Ovary (tissue), 9 donors: Measurements from ENCODE around the gene COL27A1. TPM values are rescaled to one million over a fixed set of nuclear protein-coding genes. Genes with fewer than 3 reads are reported as not detected.
A peak's percentile ranks its signal among the peaks of the same experiment; 100 is the strongest.

Experiments used
- DNase-seq, 5 donors: peaks; one replicate each; pipeline ENCODE4 v3.0.0-alpha.2; 2019 to 2020
- H3K27ac ChIP-seq, 2 donors: fragments of 200-600 bp; one replicate each; pipeline versions ENCODE4 v1.5.1 to v1.8.0; 2019 to 2022
- H3K27me3 ChIP-seq: fragments of 200-600 bp; one replicate; pipeline ENCODE4 v1.8.0; 2022
- H3K36me3 ChIP-seq: fragments of 200-600 bp; sonication (generic); one replicate; pipeline ENCODE4 v1.5.1; 2019
- H3K4me1 ChIP-seq: one replicate; pipeline ENCODE4 v1.8.1; 2013; ENCODE audit warnings: mild to moderate bottlenecking, moderate library complexity; ENCODE audit not compliant: insufficient read depth
- H3K4me3 ChIP-seq: fragments of 200-600 bp; sonication (generic); one replicate; pipeline ENCODE4 v1.5.1; 2017
- H3K9me3 ChIP-seq, 2 donors: fragments of 200-600 bp in 1 of 2; sonication (generic) in 1 of 2; one replicate each; pipeline versions ENCODE4 v1.5.1 to v1.8.1; 2013 to 2019; ENCODE audit warnings: mild to moderate bottlenecking in 1 of 2, moderate library complexity in 1 of 2
- CTCF ChIP-seq, 3 donors: fragments of 450-650 bp in 2 of 3; fragments of 200-600 bp in 1 of 3; IDR thresholded peaks; one replicate each; pipeline versions ENCODE4 v1.5.1 to v1.8.0; 2016 to 2022; ENCODE audit warnings: antibody characterized with exemption in 3 of 3, mild to moderate bottlenecking in 1 of 3
- EP300 ChIP-seq: sonication (generic); formaldehyde crosslinking; IDR thresholded peaks from one replicate; pipeline ENCODE4 v1.6.1; 2017; ENCODE audit warnings: antibody characterized with exemption
- POLR2A ChIP-seq: fragments of 450-650 bp; IDR thresholded peaks from one replicate; pipeline ENCODE4 v1.6.1; 2017; ENCODE audit warnings: antibody characterized with exemption, mild to moderate bottlenecking, moderate library complexity
- WGBS, 3 donors: extraction: QIAGEN DNeasy Blood & Tissue Kit in 1 of 3; methylation state at CpG; one replicate each; pipeline versions ENCODE4 v1.1.5 to v1.1.7; 2013 to 2017; 5-methylcytosine and 5-hydroxymethylcytosine counted together
- intact Hi-C, 4 donors: fragments of 100-400 bp; cut with DNase I; formaldehyde crosslinking; loops; one replicate each; pipeline versions ENCODE4 v1.11.0 to v1.15.1; 2022 to 2023
- polyA plus RNA-seq, 2 donors: library from polyadenylated mRNA; stranded (reverse); fragments of 200-250 nt in 1 of 2; fragments of 350-450 nt in 1 of 2; fragmentation: Illumina TruSeq in 1 of 2; extraction: RNeasy Lipid Tissue Mini Kit (QIAGEN cat#74804) in 1 of 2; gene quantifications; one replicate each; pipeline ENCODE4 v1.2.3, GENCODE V29; 2013 to 2014
- total RNA-seq, 7 donors: library from RNA; depleted of rRNA in 2 of 7; stranded (reverse); fragments of >200 nt in 2 of 7; fragmentation: NEBNext Ultra II Directional in 3 of 7; extraction: Animal tissue kit (Norgen Biotek cat#: 25700) in 3 of 7; gene quantifications; one replicate each; pipeline versions ENCODE4 v1.1.0 to v1.2.4, GENCODE V29; 2016 to 2023
- donor health status: DM: no; HTN: no; CAD: no; lungs with moderate emphysema.
- donor health status: DM: no; HTN: no; CAD: no.
- donor health status: Bipolar disorder and iron deficiency.
- donor health status: DM: yes; HTN: yes; CAD: no.
- donor health status: DM: no; HTN: no; CAD: no.
- donor health status: DM: yes; HTN: yes; CAD: no.

The COL27A1 gene
- total and polyA plus RNA-seq, 9 donors: 5.2 to 91.2 (median 16.8) TPM

GRCh38 chr9:114309096-114309495 is 153.8 kb downstream of the COL27A1 start:
- H3K27me3 ChIP-seq: no peaks in the 10 kb centered on the region
- intact Hi-C loops: no loop called here
- 89% methylated on average over 13 of the region's 13 CpGs for WGBS, 3 donors
- H3K36me3 ChIP-seq: no peaks in the 10 kb centered on the region
- no peak for TF ChIP-seq EP300
- no peak for TF ChIP-seq POLR2A
- no peak for TF ChIP-seq CTCF (IDR thresholded peaks at IDR 0.05)
- H3K4me1 ChIP-seq: peaks cover 6% of the 10 kb centered on the region
- no peak overlapping the region for H3K4me3 ChIP-seq
- no peaks in the 10 kb centered on the region for H3K9me3 ChIP-seq
- H3K27ac ChIP-seq: no peak overlapping the region
- DNase-seq: peak in 4 of 5 donors; percentile 5 to 23 (median 10)

- intact Hi-C loops: no loop called here
- H3K4me1 ChIP-seq: peaks cover 4% of the 10 kb centered on the region
- H3K27me3 ChIP-seq: no peaks in the 10 kb centered on the region
- no peak for TF ChIP-seq POLR2A
- no peak for TF ChIP-seq CTCF (IDR thresholded peaks at IDR 0.05)
- TF ChIP-seq EP300: no peak
- H3K27ac ChIP-seq: no peak overlapping the region
- H3K9me3 ChIP-seq: no peaks in the 10 kb centered on the region
- 84 to 87% (median 85%) methylated on average over 22 of the region's 22 CpGs for WGBS, 3 donors
- H3K36me3 ChIP-seq: no peaks in the 10 kb centered on the region
- peak in 4 of 5 donors; percentile 7 to 31 (median 12) for DNase-seq
- no peak overlapping the region for H3K4me3 ChIP-seq
Measured at GRCh38 chr9:114310471-114311450, 155.4 kb downstream of the COL27A1 start.

DNA sequence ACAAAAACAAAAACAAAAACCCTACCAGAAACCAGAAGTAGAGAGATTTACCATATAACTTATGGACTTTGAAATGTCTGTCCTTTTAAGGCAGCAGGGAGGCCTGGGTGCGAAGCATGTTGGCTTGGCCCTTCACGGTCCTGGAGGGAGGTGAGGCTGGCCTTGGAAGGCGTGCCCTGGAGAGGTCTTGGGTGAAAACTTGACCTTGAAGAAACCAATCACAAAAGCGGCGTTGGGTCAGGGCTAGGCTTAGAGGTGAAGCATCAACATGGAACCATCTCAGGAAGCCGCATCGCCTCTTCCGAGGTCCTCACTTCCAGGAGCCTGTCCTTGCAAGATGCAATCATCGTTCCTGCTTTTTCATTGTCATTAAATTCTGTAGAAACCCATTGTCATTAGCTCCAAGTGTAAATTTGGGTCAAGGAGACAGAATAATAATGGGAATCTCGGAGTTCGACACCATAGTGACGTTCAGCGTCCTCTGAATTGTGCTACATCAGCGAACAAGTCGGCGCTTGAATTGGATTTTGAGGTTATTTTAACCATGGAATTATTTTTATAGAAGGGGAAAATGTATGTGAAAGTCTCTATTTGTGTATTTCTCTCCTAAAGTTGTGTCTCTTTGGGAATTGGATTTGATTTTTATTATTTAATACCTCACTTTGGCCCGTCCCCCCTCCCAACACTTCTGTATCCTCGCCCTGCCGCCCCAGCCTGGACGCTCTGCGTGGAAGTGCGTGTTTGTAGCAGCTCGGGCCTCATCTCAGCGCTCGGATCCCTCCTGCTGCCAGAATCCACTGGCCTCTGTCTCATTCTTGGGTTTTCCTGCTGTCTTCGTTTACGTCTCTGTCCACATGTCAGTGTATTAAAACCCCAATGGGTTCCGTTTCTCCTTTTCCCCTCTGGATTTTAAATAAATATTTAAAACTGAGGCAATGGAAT is 156.5 kb downstream of the COL27A1 start:
- 90 to 91% (median 91%) methylated on average over 28 of the region's 28 CpGs for WGBS, 3 donors
- intact Hi-C loops: no loop called here
- no peaks in the 10 kb centered on the region for H3K4me1 ChIP-seq
- peak in 4 of 5 donors; percentile 3 to 26 (median 6) for DNase-seq
- H3K4me3 ChIP-seq: no peak overlapping the region
- no peaks in the 10 kb centered on the region for H3K36me3 ChIP-seq
- no peaks in the 10 kb centered on the region for H3K9me3 ChIP-seq
- no peaks in the 10 kb centered on the region for H3K27me3 ChIP-seq
- TF ChIP-seq POLR2A (no peak), EP300 (no peak), CTCF (IDR thresholded peaks at IDR 0.05) (no peak)
- no peak overlapping the region for H3K27ac ChIP-seq

GRCh38 chr9:114312513-114312875 is 157.2 kb downstream of the COL27A1 start:
- DNase-seq: peak in 2 of 5 donors; percentile 5 to 13
- no peak overlapping the region for H3K27ac ChIP-seq
- no peak overlapping the region for H3K4me3 ChIP-seq
- WGBS, 3 donors: 73 to 82% (median 75%) methylated on average over 8 of the region's 8 CpGs
- no peaks in the 10 kb centered on the region for H3K4me1 ChIP-seq
- no peaks in the 10 kb centered on the region for H3K27me3 ChIP-seq
- no peaks in the 10 kb centered on the region for H3K9me3 ChIP-seq
- intact Hi-C loops: no loop called here
- no peaks in the 10 kb centered on the region for H3K36me3 ChIP-seq
- no peak for TF ChIP-seq CTCF (IDR thresholded peaks at IDR 0.05)
- no peak for TF ChIP-seq POLR2A
- TF ChIP-seq EP300: no peak
